ENCODE results near the gene ZNF648.

- no peak for TF ChIP-seq EZH2 (IDR thresholded peaks at IDR 0.05)
- TF ChIP-seq POLR2AphosphoS5 (IDR thresholded peaks at IDR 0.05; ENCODE audit: borderline replicate concordance, low read depth, low read length): no peak
- no peak for TF ChIP-seq FOXP2 (optimal IDR thresholded peaks at IDR 0.05; ENCODE audit: control extremely low read depth, extremely low read length, insufficient read depth)
These were observed 19.9 kb downstream of the ZNF648 start for GRCh38 chr1:182041615-182042014.
